ENCODE data around the gene KRT37.
"Not testable (repeated sequence)": the region's sequence is repeated elsewhere in the genome, so short reads cannot be mapped to it uniquely, and the experiment has no call there.

The KRT37 gene

GRCh38 chr17:41407226-41407625 is 17.2 kb downstream of the KRT37 start:
- in situ Hi-C loops (cut with MboI; ENCODE audit: low sequenced_read_pairs): no loop called here

DNA sequence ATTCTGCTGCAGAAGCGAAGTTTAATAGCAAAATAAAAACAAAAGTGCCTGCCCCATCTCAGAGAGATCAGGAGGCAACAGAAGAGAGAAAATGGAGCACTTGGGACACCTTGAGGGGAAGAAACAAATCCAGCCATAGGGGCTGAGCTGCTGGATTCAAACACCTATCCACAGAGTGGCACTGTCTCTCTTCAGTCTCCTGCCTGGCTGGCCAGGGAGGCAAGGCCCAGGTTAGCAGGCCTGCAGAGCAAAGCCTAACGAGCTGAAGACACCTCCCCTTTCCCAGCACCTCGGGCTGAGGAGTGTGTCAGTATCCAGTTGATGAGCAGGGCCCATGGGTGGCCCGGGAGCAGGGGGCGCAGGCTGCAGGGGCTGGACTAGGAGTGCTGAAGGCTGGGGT is 18.2 kb downstream of the KRT37 start:
- in situ Hi-C loops (cut with MboI; ENCODE audit: low sequenced_read_pairs): no loop called here

GRCh38 chr17:41404024-41404671 is 20.2 kb downstream of the KRT37 start:
- in situ Hi-C loops (cut with MboI; ENCODE audit: low sequenced_read_pairs): no loop called here

GRCh38 chr17:41403404-41404023 is 20.9 kb downstream of the KRT37 start:
- in situ Hi-C loops (cut with MboI; ENCODE audit: low sequenced_read_pairs): no loop called here

GRCh38 chr17:41402161-41402560 is 22.2 kb downstream of the KRT37 start:
- in situ Hi-C loops (cut with MboI; ENCODE audit: low sequenced_read_pairs): no loop called here

DNA sequence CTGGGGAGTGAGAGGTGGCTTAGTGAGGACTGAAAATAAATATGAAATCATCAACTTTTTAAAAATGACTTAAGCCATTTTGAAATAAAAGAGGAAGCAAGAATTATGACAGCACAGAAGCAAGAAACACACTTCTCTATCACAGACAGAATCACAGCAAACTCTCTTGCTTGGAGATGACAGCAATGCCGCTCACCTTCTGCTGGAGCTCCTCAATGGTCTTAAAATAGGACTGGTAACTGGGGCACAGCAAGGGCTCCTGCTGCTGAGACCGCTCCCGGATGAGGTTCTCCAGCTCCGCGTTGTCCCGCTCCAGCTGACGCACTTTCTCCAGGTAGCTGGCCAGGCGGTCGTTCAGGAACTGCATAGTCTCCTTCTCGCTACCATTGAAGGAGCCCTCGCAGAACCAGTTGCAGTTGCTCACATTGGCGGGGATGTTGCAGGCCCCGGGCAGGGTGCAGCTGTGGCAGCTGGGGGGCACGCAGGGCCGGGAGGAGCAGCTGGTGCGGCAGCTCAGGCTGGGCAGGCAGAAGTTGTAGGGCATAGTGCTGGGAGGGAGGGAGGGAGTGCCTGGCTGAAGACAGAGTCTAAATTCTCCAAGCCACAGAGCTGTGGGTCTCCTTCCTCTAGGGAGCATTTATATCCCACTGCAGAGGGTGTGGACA is 27.3 kb downstream of the KRT37 start, which contains the start of gene KRT31:
TSS of gene KRT31 (minus strand) at position 613 of the 665 bp plus-strand sequence. CDS start at position 544, 69 bp downstream.
- in situ Hi-C loops (cut with MboI; ENCODE audit: low sequenced_read_pairs): no loop called here

GRCh38 chr17:41396340-41396739 is 28.0 kb downstream of the KRT37 start:
- in situ Hi-C loops (cut with MboI; ENCODE audit: low sequenced_read_pairs): no loop called here

DNA sequence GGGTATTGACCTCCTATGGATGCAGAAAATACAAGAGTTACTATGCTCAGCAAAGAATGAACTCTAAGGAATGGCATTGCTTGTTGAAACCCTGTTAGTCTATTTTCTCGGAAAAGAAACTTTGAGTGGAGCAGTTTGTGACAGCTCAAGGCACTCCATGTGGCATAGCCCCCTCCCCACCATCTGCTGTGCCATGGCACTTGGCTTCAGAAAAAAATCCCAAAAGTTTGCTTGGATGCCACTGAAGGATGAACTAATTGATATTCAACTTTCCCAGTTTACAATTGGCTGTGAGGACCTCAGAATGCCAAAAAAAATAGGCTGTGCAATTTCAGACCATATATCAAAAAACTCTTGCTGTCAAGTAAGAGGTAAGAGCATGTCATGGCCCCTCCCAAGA is 28.8 kb downstream of the KRT37 start:
- in situ Hi-C loops (cut with MboI; ENCODE audit: low sequenced_read_pairs): no loop called here

GRCh38 chr17:41395044-41395443 is 29.3 kb downstream of the KRT37 start:
- in situ Hi-C loops (cut with MboI; ENCODE audit: low sequenced_read_pairs): not testable (repeated sequence)

DNA sequence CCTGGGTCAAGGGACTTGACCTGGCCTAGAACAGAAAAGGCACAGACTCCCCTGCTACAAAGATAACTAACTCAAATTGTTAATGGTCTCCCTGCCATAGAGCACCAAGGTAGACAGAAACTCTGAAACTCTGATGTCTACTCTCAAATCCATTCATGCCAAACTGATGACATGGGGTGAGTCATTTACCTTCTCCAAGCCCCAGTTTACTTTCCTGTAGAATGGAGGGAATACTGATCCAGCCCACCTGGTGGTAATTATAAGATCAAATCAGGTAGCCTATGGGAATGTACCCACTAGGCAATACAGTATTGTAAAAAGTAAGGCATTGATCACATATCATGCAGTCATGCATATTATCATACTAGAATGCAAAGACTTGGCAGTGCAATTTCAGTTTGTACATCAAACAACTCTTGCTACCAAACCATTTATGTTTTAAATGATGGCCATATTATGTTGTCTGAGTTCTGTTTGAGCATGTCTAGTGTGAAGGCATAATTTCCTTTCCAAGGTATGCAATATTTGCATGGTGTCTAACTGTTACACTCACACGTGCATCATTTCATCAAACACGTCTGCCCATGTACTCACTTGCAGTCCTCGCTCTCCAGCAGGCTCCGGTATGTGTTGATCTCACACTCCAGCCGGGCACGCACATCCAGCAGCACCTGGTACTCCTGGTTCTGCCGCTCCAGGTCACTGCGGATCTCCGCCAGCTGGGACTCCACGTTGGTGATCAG is 30.0 kb downstream of the KRT37 start:
- in situ Hi-C loops (cut with MboI; ENCODE audit: low sequenced_read_pairs): no loop called here

DNA sequence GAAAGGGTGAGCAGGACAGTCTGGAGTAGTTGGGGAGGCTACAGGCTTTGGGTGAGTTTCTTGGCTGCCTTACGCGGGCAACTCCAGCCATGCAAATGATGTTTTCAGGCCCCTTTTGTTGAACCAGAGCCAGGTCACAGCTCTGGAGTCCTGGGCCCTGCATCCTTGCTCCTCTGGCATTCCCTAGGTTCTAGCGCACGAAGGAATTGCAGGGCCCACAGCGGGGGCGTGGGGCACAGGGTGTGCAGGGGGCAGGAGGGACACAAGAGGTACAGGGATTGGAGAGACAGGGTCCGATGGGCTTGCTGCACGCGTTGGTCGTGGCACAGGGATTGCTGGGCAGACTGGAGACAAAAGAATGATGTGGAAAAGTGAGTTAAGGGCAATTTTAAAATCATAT is 30.6 kb downstream of the KRT37 start:
- in situ Hi-C loops (cut with MboI; ENCODE audit: low sequenced_read_pairs): no loop called here

- in situ Hi-C loops (cut with MboI; ENCODE audit: low sequenced_read_pairs): no loop called here
Observed at GRCh38 chr17:41393294-41393693, 31.1 kb downstream of the KRT37 start.

GRCh38 chr17:41392278-41392677 is 32.1 kb downstream of the KRT37 start:
- in situ Hi-C loops (cut with MboI; ENCODE audit: low sequenced_read_pairs): no loop called here

- in situ Hi-C loops (cut with MboI; ENCODE audit: low sequenced_read_pairs): no loop called here
Observed at GRCh38 chr17:41391535-41391934, 32.9 kb downstream of the KRT37 start.

GRCh38 chr17:41390411-41390938 is 33.9 kb downstream of the KRT37 start:
- in situ Hi-C loops (cut with MboI; ENCODE audit: low sequenced_read_pairs): no loop called here

DNA sequence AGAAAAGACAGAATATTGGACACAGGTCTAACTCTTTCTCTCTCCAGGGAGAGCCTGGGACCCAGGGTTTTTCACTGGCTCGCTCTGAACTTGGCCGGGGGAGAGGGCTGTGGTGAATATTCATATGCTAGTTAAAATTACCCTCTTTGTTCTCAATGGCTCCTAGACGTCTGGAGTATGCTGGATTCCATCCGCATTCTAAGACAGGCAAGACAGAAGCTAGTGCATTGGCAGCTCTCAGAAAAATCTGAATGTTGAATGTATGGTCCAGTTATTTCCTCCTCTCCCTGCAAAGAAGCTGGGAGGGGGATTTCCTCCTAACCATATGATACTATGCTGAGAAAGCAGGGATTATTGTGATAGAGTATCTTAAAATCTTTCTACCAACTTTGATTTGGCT is 36.7 kb downstream of the KRT37 start:
- in situ Hi-C loops (cut with MboI; ENCODE audit: low sequenced_read_pairs): no loop called here

DNA sequence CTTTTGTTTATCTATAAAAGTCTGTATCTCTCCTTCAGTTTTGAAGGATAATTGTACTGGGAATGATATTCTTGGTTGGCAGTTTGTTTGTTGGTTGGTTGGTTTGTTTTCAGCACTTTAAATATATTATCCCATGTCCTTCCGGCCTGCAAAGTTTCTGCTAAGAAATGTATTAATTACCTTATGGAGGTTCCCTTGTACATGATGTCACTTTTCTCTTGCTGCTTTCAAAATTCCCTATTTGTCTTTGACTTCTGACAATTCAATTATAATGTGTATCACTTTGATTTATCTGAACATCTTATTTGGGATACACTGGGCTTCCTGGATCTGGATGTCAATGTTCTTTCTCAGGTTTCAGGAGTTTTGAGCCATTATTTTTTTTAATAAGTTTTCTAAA is 38.2 kb downstream of the KRT37 start:
- in situ Hi-C loops (cut with MboI; ENCODE audit: low sequenced_read_pairs): no loop called here

- in situ Hi-C loops (cut with MboI; ENCODE audit: low sequenced_read_pairs): no loop called here
Observed at GRCh38 chr17:41383690-41384089, 40.7 kb downstream of the KRT37 start.

DNA sequence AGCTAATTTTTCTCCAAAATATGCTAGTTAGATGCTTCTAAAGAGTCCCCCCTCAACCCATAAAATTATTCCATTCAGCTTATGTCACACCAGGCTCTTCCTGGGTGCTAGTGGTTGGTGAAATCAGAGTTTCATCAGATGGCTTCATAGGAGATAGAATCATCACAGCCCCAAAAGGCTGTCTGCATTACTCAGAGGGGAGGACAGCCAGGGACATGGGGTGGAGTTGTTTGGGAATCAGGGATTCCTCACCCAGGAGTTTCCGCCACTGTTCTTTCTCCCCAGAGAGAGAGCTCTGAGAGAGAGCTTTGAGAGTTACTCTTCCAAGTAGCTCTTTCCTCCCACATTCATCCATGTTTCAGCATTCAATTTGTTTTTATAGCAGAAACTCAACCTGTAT is 42.0 kb downstream of the KRT37 start:
- in situ Hi-C loops (cut with MboI; ENCODE audit: low sequenced_read_pairs): no loop called here

GRCh38 chr17:41381943-41382342 is 42.4 kb downstream of the KRT37 start, which contains the start of gene KRT34:
Gene KRT34 (minus strand): TSS chr17:41382306. CDS start chr17:41382246, 60 bp downstream.
- in situ Hi-C loops (cut with MboI; ENCODE audit: low sequenced_read_pairs): not testable (repeated sequence)

GRCh38 chr17:41380091-41380490 is 44.3 kb downstream of the KRT37 start:
- in situ Hi-C loops (cut with MboI; ENCODE audit: low sequenced_read_pairs): not testable (repeated sequence)

Measured in HL-60/S4 (cell line).